GM18505 (cell line): ENCODE measurements around the gene RNF223.
"Not testable (repeated sequence)": the region's sequence is repeated elsewhere in the genome, so short reads cannot be mapped to it uniquely, and the experiment has no call there.

Source experiments
- ATAC-seq: cut with Tn5 transposase; IDR thresholded peaks from one replicate; pipeline ENCODE4 v1.9.1; 2021; ENCODE audit not compliant: unreplicated experiment
- POLR2A ChIP-seq: IDR thresholded peaks from 4 replicates; pipeline ENCODE4 v1.6.1; 2011; ENCODE audit warnings: borderline replicate concordance; ENCODE audit not compliant: insufficient read depth, insufficient read length; ENCODE audit errors: extremely low read depth

RNF223 gene

GRCh38 chr1:1115786-1116700 lies 41.9 kb upstream of the RNF223 start, which contains the start of gene C1orf159:
Gene C1orf159, minus strand, starts transcription at chr1:1116089. Its CDS starts 24,546 bp downstream, at chr1:1091543.
- ATAC-seq: peak; percentile 91
- no peak for TF ChIP-seq POLR2A

DNA sequence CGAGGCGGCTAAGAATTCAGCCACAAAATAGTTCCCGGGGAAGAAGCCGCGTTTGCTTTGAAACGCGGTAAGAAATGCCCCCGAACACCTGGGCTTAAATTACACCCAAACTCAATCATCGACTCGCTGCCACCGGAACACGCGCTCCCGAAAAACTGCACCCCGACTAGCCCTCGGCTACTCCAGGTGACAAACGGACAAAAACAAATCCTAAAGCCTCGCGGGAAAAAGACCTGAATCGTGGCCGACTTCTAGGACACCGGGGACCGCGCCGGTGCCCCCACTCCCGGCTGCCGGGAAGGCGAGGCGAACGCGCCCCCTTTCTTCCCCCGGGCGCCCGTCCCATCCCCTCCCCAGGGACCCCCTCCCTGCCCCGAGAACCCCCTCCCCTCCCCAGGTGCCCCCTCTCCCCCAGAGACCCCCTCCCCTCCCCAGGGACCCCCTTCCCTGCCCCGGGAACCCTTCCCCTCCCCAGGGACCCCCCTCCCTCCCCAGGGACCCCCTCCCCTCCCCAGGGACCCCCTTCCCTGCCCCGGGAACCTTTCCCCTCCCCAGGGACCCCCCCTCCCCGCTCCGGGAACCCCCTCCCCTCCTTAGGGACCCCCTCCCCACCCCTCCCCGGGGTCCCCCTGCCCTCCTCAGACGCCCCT lies 41.2 kb upstream of the RNF223 start:
- no peak for ATAC-seq

DNA sequence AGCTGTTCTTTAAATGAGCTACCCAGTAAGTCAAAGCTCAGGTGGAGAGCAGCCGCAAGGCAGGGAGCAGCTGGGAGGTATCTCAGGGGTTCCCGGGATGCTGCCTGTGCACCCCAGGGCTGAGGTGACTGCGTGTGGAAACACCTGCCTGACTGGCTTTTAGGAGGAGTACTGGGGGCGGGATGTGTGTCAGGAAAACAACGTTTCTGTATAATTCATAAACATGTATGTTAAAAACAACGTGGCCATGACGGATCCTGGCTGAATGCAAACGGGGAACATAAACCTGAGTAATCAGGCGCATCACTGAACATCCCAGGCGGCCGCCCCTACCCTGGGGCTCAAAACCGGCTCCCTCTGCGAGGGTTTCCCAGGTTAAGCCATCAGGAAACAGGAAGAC lies 40.3 kb upstream of the RNF223 start:
- TF ChIP-seq POLR2A: no peak
- no peak for ATAC-seq

More for the DNA sequence above, 41.2 kb upstream of the RNF223 start:
- no peak for TF ChIP-seq POLR2A

- TF ChIP-seq POLR2A: no peak
- no peak for ATAC-seq
These were observed 38.3 kb upstream of the RNF223 start for GRCh38 chr1:1112237-1112985.

DNA sequence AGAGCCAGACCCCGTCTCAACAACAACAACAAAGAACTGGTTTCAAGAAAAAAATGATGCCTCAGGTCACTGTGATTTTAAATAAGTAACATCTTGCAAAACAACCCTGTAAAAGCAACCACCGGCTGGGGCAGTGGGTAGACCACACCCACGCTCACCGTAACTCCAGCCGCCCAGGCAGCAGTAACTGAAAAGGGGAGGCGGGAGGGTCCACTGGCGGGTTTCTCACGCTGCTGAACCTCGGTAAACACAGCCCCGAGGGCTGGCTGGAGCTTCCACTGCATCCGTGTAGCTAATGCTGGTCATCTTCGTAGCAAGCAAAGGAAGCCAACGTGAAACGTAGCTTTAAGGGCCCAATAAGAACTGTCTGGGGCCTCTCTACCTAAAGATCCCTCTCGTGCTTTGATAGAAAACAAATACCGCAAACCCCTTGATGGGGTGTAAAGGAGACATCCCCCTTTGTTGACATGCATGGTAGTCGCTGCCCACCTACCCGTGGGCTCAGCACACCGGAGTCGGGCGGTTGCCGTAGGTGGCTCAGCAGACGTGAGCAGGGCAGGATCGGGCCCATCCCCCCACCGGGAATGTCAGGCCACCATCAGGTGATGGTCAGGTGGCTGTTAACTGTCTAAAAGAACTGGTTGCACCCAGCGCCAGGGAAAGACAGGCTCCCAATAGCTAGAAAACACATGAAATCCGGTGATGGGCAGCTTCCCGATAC lies 37.6 kb upstream of the RNF223 start:
- no peak for TF ChIP-seq POLR2A
- ATAC-seq: no peak

- TF ChIP-seq POLR2A: no peak
- no peak for ATAC-seq
These were observed 36.5 kb upstream of the RNF223 start for GRCh38 chr1:1110561-1110971.

- no peak for ATAC-seq
These were observed 35.6 kb upstream of the RNF223 start for GRCh38 chr1:1109743-1110142.

DNA sequence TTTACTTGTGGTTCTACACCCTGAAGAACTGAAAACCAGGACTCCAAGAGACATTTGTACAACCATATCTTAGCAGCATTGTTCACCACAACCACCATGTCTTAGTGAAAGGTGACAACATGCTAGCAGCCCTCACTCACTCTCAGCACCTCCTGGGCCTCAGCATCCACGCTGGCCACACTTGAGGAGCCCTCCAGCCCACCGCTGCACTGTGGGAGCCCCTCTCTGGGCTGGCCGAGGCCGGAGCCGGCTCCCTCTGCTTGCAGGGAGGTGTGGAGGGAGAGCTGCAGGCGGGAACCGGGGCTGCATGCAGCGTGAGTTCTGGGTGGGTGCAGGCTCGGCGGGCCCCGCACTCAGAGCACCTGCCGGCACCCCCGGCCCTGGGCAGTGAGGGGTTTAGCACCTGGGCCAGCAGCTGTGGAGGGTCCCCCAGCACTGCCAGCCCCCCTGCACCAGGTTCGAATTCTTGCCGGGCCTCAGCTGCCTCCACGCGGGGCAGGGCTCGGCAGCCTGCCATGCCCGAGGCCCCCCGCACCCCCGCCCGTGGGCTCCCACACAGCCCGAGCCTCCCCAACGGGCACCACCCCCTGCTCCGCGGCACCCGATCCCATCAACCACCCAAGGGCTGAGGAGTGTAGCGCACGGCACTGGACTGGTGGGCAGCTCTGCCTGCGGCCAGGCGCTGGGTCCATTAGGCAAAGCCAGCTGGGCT lies 32.6 kb upstream of the RNF223 start:
- ATAC-seq: no peak
- TF ChIP-seq POLR2A: no peak

More at GRCh38 chr1:1109743-1110142, 35.6 kb upstream of the RNF223 start:
- TF ChIP-seq POLR2A: no peak

- ATAC-seq: not testable (repeated sequence)
These were observed 30.0 kb upstream of the RNF223 start for GRCh38 chr1:1104152-1104551.

- no peak for ATAC-seq
- no peak for TF ChIP-seq POLR2A
These were observed 27.4 kb upstream of the RNF223 start for GRCh38 chr1:1101503-1101902.

DNA sequence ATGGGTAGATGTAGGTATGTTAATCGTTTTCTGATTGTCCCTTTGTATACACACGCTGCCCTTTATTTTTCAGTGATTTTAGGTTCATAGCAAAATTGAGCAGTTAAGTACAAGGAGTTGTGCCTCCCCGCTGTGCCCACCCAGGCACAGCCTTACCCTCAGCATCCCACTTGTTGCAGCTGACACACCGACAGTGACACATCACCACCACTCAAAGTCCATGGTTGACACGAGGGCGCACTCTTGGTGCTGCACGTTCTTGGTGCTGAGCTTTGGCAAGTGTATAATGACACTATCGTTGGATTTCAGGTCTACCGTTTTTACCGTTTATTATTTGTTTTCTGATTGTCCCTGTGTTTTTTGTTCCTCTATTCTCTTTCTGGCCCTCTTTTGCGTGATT lies 26.2 kb upstream of the RNF223 start:
- ATAC-seq: no peak
- TF ChIP-seq POLR2A: no peak

DNA sequence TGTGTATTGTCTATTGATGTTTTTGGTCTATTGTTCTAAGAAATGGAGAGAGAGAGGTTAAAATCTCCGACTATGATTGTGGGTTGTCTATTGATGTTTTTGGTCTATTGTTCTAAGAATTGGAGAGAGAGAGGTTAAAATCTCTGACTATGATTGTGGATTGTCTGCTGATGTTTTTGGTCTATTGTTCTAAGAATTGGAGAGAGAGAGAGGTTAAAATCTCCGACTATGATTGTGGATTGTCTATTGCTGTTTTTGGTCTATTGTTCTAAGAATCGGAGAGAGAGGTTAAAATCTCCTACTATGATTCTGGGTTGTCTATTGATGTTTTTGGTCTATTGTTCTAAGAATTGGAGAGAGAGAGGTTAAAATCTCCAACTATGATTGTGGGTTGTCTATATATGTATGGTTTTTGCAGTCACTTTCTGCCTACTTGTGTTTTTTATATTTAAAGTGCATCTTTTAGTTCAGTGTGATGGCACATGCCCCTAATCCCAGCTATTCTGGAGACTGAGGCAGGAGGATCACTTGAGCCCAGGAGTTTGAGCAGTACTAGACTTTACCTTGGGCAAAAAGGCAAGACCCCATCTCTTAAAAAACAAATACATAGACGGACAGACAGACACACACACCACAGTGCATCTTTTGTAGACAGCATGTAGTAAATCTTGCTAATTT lies 25.5 kb upstream of the RNF223 start:
- TF ChIP-seq POLR2A: no peak
- no peak for ATAC-seq

DNA sequence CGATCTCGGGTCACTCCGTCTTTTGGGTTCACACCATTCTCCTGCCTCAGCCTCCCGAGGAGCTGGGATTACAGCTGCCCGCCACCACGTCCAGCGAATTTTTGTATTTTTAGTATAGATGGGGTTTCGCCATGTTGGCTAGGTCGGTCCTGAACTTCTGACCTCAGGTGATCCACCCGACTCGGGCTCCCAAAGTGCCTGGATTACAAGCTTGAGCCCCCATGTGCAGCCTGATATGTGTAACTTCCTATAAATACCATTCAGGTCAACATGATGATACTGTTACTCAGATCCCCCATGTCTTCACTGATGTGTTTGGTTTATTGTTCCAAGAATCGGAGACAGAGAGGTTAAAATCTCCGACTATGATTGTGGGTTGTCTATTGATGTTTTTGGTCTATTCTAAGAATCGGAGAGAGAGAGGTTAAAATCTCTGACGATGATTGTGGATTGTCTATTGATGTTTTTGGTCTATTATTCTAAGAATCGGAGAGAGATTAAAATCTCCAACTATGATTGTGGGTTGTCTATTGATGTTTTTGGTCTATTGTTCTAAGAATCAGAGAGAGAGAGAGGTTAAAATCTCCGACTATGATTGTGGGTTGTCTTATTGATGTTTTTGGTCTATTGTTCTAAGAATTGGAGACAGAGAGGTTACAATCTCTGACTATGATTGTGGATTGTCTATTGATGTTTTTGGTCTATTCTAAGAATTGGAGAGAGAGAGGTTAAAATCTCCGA lies 24.7 kb upstream of the RNF223 start:
- ATAC-seq: no peak
- TF ChIP-seq POLR2A: no peak

- ATAC-seq: not testable (repeated sequence)
These were observed 22.0 kb upstream of the RNF223 start for GRCh38 chr1:1096136-1096535.
